ENCODE measurements around the gene VRTN. TPM values are rescaled to one million over a fixed set of nuclear protein-coding genes. Genes with fewer than 3 reads are reported as not detected.

The VRTN gene
- total RNA-seq, 3 donors from 2014 or later = 0.08 TPM; not detected in 2

Other genes with a start within 250 kb of the VRTN start
- gene VSX2, start 109.0 kb upstream of the VRTN start, total RNA-seq = not detected
- gene ABCD4, start 45.5 kb upstream of the VRTN start, total RNA-seq = 10 to 100 TPM; 30.4 to 35.7 (median 32.0) TPM
- gene SYNDIG1L, start 77.7 kb downstream of the VRTN start, total RNA-seq = not detected
- gene NPC2, start 144.8 kb downstream of the VRTN start, total RNA-seq = 10 to 100 TPM in 2 of 3 donors, 1 to 10 TPM in 1; 10.0 to 11.7 (median 11.1) TPM
- 10 to 100 TPM; 25.9 to 28.6 (median 28.0) TPM for gene ISCA2, start 145.3 kb downstream of the VRTN start, total RNA-seq